Erythroblast (primary cell): ENCODE measurements around the gene CACNG3.

ENCODE experiments used
- GATA1 ChIP-seq: IDR thresholded peaks from 2 replicates; pipeline ENCODE4 v1.6.1; 2011; ENCODE audit warnings: low read depth, mild to moderate bottlenecking, control low read depth, low read length, moderate library complexity
- POLR2A ChIP-seq: IDR thresholded peaks from 2 replicates; pipeline ENCODE4 v1.6.1; 2011; ENCODE audit warnings: mild to moderate bottlenecking, low read length

GRCh38 chr16:24217461-24217860 lies 38.7 kb upstream of the CACNG3 start:
- TF ChIP-seq POLR2A (no peak), GATA1 (no peak)
